OCI-LY1 (cell line): ENCODE results near the gene DDR2.

Experiments
- H2AFZ ChIP-seq: fragments of 200-600 bp; sonication (generic), shearing (Covaris generic); 2 replicates; pipeline ENCODE4 v1.6.0; 2014; ENCODE audit warnings: antibody characterized with exemption, mild to moderate bottlenecking, low read length
- H3F3A ChIP-seq: fragments of 200-600 bp; sonication (generic), shearing (Covaris generic); 2 replicates; pipeline ENCODE4 v1.6.0; 2014; ENCODE audit warnings: mild to moderate bottlenecking, antibody characterized with exemption, low read length, moderate library complexity; ENCODE audit not compliant: insufficient read depth
- H3K27ac ChIP-seq: fragments of 200-600 bp; sonication (generic); 2 replicates; pipeline ENCODE4 v1.5.1; 2014; ENCODE audit warnings: low read length, mixed run types, mild to moderate bottlenecking, low read depth; ENCODE audit not compliant: poor library complexity, severe bottlenecking
- H3K27me3 ChIP-seq: fragments of 200-600 bp; sonication (generic); 2 replicates; pipeline ENCODE4 v1.6.0; 2014; ENCODE audit warnings: antibody characterized with exemption, mild to moderate bottlenecking, low read length, moderate library complexity; ENCODE audit not compliant: insufficient read depth
- H3K36me3 ChIP-seq: fragments of 200-600 bp; sonication (generic); 2 replicates; pipeline ENCODE4 v1.6.1; 2014; ENCODE audit warnings: mild to moderate bottlenecking, antibody characterized with exemption, low read length, moderate library complexity, mixed read lengths; ENCODE audit not compliant: insufficient read depth
- H3K4me1 ChIP-seq: fragments of 200-600 bp; sonication (generic); 2 replicates; pipeline ENCODE4 v1.5.1; 2014; ENCODE audit warnings: mild to moderate bottlenecking, low read length, moderate library complexity; ENCODE audit not compliant: insufficient read depth, severe bottlenecking
- H3K4me2 ChIP-seq: fragments of 200-600 bp; sonication (generic), shearing (Covaris generic); 2 replicates; pipeline ENCODE4 v1.6.1; 2014; ENCODE audit warnings: low read length
- H3K4me3 ChIP-seq: fragments of 200-600 bp; sonication (generic); 2 replicates; pipeline ENCODE4 v1.5.1; 2014; ENCODE audit warnings: low read length, low read depth, mild to moderate bottlenecking, mixed read lengths; ENCODE audit not compliant: poor library complexity, severe bottlenecking
- H3K79me2 ChIP-seq: fragments of 200-600 bp; shearing (Covaris generic); 2 replicates; pipeline ENCODE4 v1.6.1; 2016; ENCODE audit warnings: mixed run types, low read length, mixed read lengths; ENCODE audit not compliant: insufficient read depth
- H3K9ac ChIP-seq: fragments of 200-600 bp; sonication (generic), shearing (Covaris generic); 2 replicates; pipeline ENCODE4 v1.6.1; 2014; ENCODE audit warnings: mild to moderate bottlenecking, low read length, mixed read lengths
- H3K9me2 ChIP-seq: fragments of 200-600 bp; sonication (generic), shearing (Covaris generic); 2 replicates; pipeline ENCODE4 v1.6.1; 2014; ENCODE audit warnings: low read depth, mild to moderate bottlenecking, low read length, mixed read lengths
- H3K9me3 ChIP-seq: fragments of 200-600 bp; shearing (Covaris generic); 2 replicates; pipeline ENCODE4 v1.6.1; 2014; ENCODE audit warnings: low read length, mixed read lengths
- H4K20me1 ChIP-seq: fragments of 200-600 bp; sonication (generic), shearing (Covaris generic); 2 replicates; pipeline ENCODE4 v1.6.0; 2016; ENCODE audit warnings: mild to moderate bottlenecking, low read length; ENCODE audit not compliant: insufficient read depth
- CTCF ChIP-seq: fragments of 200-600 bp; sonication (generic), shearing (Covaris generic); IDR thresholded peaks from 2 replicates; pipeline ENCODE4 v1.5.1; 2017; ENCODE audit warnings: mild to moderate bottlenecking, antibody characterized with exemption, low read length, moderate library complexity, mixed read lengths
- EZH2 ChIP-seq: fragments of 200-600 bp; sonication (generic), shearing (Covaris generic); IDR thresholded peaks from 2 replicates; pipeline ENCODE4 v1.8.0; 2017; ENCODE audit warnings: borderline replicate concordance, mixed run types, mild to moderate bottlenecking, antibody characterized with exemption, low read length, moderate library complexity, mixed read lengths

The DDR2 gene

DNA sequence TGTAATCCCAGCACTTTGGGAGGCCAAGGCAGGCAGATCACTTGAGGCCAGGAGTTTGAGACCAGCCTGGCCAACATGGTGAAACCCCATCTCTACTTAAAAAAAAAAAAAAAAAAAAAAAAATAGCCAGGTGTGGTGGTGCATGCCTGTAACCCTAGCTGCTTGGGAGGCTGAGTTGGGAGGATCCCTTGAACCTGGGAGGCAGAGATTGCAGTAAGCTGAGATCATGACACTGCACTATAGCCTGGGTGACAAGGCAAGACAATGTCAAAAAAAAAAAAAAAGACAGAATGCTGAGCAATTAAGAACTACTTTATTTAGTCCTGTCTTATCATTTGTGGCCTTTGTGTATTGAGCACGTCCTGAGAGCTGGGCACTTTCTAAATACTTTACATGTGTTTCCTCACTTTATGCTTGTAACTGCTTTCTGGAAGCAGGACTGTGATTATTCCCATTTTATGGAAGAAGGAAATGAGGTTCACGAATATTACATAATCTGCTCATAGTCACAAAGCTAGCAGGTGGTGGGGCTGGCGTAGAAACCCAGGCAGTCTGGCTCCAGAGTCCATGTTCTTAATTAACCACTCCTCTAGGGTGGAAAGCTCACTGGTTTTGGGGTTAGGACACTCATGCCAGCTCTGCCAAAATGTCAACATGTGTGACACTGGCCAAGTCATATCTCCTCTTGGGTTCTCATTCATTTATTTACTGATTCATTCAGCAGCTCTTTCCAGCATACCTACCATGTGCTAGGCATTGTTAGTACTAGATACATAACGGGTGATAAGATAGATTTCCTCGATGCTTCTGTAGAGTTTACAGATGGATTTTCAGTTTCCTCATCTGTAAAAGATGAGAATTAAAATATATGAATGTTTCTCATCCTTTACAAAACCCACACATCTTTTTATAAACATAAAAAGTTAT, 57.7 kb downstream of the DDR2 start:
- Histone ChIP-seq H3K9ac (no peak overlapping the region), H3F3A (no peaks in the 10 kb centered on the region), H3K79me2 (no peaks in the 10 kb centered on the region), H4K20me1 (no peaks in the 10 kb centered on the region), H3K9me2 (no peaks in the 10 kb centered on the region), H2AFZ (no peak overlapping the region), H3K4me1 (no peaks in the 10 kb centered on the region), H3K9me3 (no peaks in the 10 kb centered on the region), H3K4me2 (no peak overlapping the region), H3K36me3 (no peaks in the 10 kb centered on the region), H3K27me3 (no peaks in the 10 kb centered on the region), H3K27ac (no peak overlapping the region), H3K4me3 (no peak overlapping the region)
- TF ChIP-seq EZH2 (no peak), CTCF (no peak)

DNA sequence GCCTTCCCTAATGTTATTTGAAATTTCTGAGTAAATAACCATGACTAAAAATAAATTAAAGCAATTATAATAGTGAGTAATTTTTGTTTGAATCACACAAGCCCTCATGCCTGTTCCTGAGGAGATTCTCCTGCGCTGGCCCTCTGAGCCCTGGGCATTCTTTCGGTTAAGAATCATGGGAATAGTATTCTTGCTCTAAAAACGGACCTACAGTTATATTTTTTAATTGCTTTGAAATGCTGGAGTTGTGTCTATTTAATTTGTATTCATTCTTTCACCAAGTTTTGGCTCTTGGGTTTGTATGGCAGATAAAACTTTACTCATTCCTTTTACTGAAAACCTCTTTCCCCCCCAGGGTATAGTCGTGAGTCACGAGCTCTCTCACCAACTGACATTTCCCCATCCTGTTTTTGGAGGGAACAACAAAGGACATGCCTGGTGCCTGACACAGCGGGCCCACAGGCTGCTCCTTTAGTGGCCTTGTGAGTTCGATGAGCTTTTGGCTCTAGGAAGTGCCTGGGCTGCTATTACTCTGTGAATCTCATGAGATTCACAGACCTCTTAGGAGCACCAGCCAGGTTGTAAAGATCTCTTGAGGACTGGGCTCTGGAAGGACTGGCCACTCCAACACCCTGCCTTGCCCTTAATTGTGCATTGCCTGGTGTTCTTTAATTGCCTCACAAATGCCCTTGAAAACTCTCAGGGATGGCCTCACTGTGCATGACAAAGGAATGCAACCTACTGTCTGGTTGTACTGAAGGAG, 58.6 kb downstream of the DDR2 start:
- Histone ChIP-seq H3K36me3 (no peaks in the 10 kb centered on the region), H3K4me3 (no peak overlapping the region), H3K9me2 (no peaks in the 10 kb centered on the region), H4K20me1 (no peaks in the 10 kb centered on the region), H3K9ac (no peak overlapping the region), H3F3A (no peaks in the 10 kb centered on the region), H3K4me2 (no peak overlapping the region), H3K9me3 (no peaks in the 10 kb centered on the region), H3K4me1 (no peaks in the 10 kb centered on the region), H3K27ac (no peak overlapping the region), H2AFZ (no peak overlapping the region), H3K27me3 (no peaks in the 10 kb centered on the region), H3K79me2 (no peaks in the 10 kb centered on the region)
- TF ChIP-seq EZH2, result no peak
- no peak for TF ChIP-seq CTCF

GRCh38 chr1:162691999-162692575, 59.8 kb downstream of the DDR2 start:
- Histone ChIP-seq H3K9ac (no peak overlapping the region), H3K4me1 (no peaks in the 10 kb centered on the region), H3K4me3 (no peak overlapping the region), H3K9me2 (no peaks in the 10 kb centered on the region), H3F3A (no peaks in the 10 kb centered on the region), H3K27me3 (no peaks in the 10 kb centered on the region), H4K20me1 (no peaks in the 10 kb centered on the region), H2AFZ (no peak overlapping the region), H3K79me2 (no peaks in the 10 kb centered on the region), H3K9me3 (no peaks in the 10 kb centered on the region), H3K36me3 (no peaks in the 10 kb centered on the region), H3K4me2 (no peak overlapping the region), H3K27ac (no peak overlapping the region)
- TF ChIP-seq EZH2, result no peak
- TF ChIP-seq CTCF, result no peak
